Heart left ventricle (tissue), 16 donors: ENCODE measurements around the gene HTT-AS. TPM values are rescaled to one million over a fixed set of nuclear protein-coding genes. Genes with fewer than 3 reads are reported as not detected.
A peak's percentile ranks its signal among the peaks of the same experiment; 100 is the strongest.

Experiments
- ATAC-seq, 4 donors: fragments of 200-7000 bp; cut with Tn5 transposase; one replicate each; pipeline ENCODE4 v1.9.1; 2020 to 2022; ENCODE audit warnings: moderate library complexity in 4 of 4, mild to moderate bottlenecking in 3 of 4, moderate number of reproducible peaks in 1 of 4
- DNase-seq, 5 donors: peaks; one replicate each; pipeline ENCODE4 v3.0.0-alpha.2; 2020
- H3K27ac ChIP-seq, 12 donors: fragments of 200-600 bp; sonication (generic) in 4 of 12; one replicate each; pipeline versions ENCODE4 v1.5.0 to v1.8.0; 2016 to 2022; ENCODE audit warnings: mild to moderate bottlenecking in 2 of 12
- H3K27me3 ChIP-seq, 9 donors: fragments of 200-600 bp; sonication (generic) in 2 of 9; one replicate each; pipeline versions ENCODE4 v1.5.1 to v1.8.0; 2016 to 2022; ENCODE audit warnings: mild to moderate bottlenecking in 3 of 9
- H3K36me3 ChIP-seq, 9 donors: fragments of 200-600 bp; sonication (generic) in 2 of 9; one replicate each; pipeline versions ENCODE4 v1.5.0 to v1.8.0; 2018 to 2022; ENCODE audit warnings: mild to moderate bottlenecking in 2 of 9
- H3K4me1 ChIP-seq, 12 donors: fragments of 200-600 bp; sonication (generic) in 4 of 12; one replicate each; pipeline versions ENCODE4 v1.5.0 to v1.8.0; 2016 to 2022; ENCODE audit warnings: mild to moderate bottlenecking in 3 of 12
- H3K4me3 ChIP-seq, 12 donors: fragments of 200-600 bp; sonication (generic) in 4 of 12; one replicate each; pipeline versions ENCODE4 v1.5.0 to v1.8.0; 2017 to 2022; ENCODE audit warnings: mild to moderate bottlenecking in 9 of 12, moderate library complexity in 4 of 12
- H3K9me3 ChIP-seq, 12 donors: fragments of 200-600 bp; sonication (generic) in 4 of 12; one replicate each; pipeline versions ENCODE4 v1.5.0 to v1.8.0; 2016 to 2022; ENCODE audit warnings: mild to moderate bottlenecking in 1 of 12
- POLR2A ChIP-seq, 2 donors: fragments of 450-650 bp; IDR thresholded peaks; one replicate each; pipeline ENCODE4 v1.6.1; 2017; ENCODE audit warnings: antibody characterized with exemption in 2 of 2, mild to moderate bottlenecking in 2 of 2, moderate library complexity in 2 of 2
- WGBS, 4 donors: extraction: QIAGEN DNeasy Blood & Tissue Kit in 2 of 4; methylation state at CpG; one replicate each; pipeline versions ENCODE4 v1.1.5 to v1.1.7; 2013 to 2018; 5-methylcytosine and 5-hydroxymethylcytosine counted together
- intact Hi-C, 10 donors: fragments of 100-400 bp; cut with DNase I; formaldehyde crosslinking; loops; one replicate each; pipeline versions ENCODE4 v1.11.1 to v1.14.2; 2022
- polyA plus RNA-seq, 2 donors: library from polyadenylated mRNA; stranded (reverse); fragments of 200-250 nt; gene quantifications; one replicate each; pipeline ENCODE4 v1.2.3, GENCODE V29; 2013
- total RNA-seq, 9 donors: library from RNA; depleted of rRNA in 2 of 9; stranded (reverse); fragments of >200 nt in 2 of 9; fragmentation: NEBNext Ultra II Directional in 3 of 9; extraction: Animal tissue kit (Norgen Biotek cat#: 25700) in 3 of 9; gene quantifications; one replicate each; pipeline versions ENCODE4 v1.1.0 to v1.2.4, GENCODE V29; 2016 to 2023
- TF ChIP-seq, protein P1 (sequence below), 12 donors: fragments of 200-600 bp; sonication (generic) in 4 of 12; IDR thresholded peaks; one replicate each; pipeline versions ENCODE4 v1.5.0 to v1.8.0; 2018 to 2022; ENCODE audit warnings: antibody characterized with exemption in 12 of 12, mild to moderate bottlenecking in 5 of 12
- donor health status: ischemic (EF 13 %, LVEDD 7.1; RV severe dilation, severe dysfunction).
- donor health status: healthy with polysubstance abuse.
- donor health status: DM: no; HTN: yes; CAD: no.
- donor health status: DM: no; HTN: no; CAD: no.
- donor health status: ischemic (EF 25% LVEDD 6.9; RV normal size, moderate dysfunction).
- donor health status: ischemic (EF 25% LVEDD 5.7; RV mildly dilated, moderate dysfunction).
- donor health status: healthy.
- donor health status: DM: yes; HTN: yes; CAD: no.
- donor health status: ischemic (EF 35%, LVEDD 5.7; RV mildly dilated, moderate dysfunction).
- donor health status: nonischemic (EF 11% LVEDD 7.7; RV severe dilation, severe dysfunction).
- donor health status: DM: yes; HTN: yes; CAD: no.
- donor health status: PGD.
- donor health status: ischemic (EF 29% LVEDD 5.4; RV normal size, mild dysfunction).
- donor health status: nonischemic (EF 23%, LVEDD 6.1; RV moderate dilation, normal function).

Gene HTT-AS
- total and polyA plus RNA-seq, 11 donors: not detected

DNA sequence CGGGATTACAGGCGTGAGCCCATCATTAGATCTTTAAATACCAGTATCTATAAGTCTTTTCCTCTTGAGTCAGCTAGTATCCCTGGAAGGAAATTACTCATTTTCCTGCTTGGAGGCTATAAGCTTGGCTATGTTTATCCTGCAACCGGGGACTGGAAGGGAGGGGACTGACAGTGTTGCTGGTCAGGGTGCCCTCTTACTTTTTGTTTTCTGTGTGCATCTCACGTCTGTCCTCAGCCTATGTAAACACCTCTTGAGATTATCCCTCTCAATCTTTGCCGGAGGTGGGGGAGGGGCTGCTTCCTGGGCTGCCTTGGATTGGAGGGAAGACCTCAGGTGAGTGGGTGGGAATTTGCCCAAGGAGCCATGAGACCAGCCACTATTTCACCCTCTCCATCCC, 37.1 kb upstream of the HTT-AS start:
- no peak for DNase-seq
- Histone ChIP-seq H3K4me3 (no peak overlapping the region), H3K4me1 (peaks cover 0 to 49% (median 30%) of the 10 kb centered on the region in 12 donors), H3K27ac (peak overlapping the region in 7 of 12 donors; percentile 5 to 59 (median 48)), H3K27me3 (no peaks in the 10 kb centered on the region), H3K36me3 (peaks cover 0 to 94% (median 78%) of the 10 kb centered on the region in 9 donors), H3K9me3 (no peaks in the 10 kb centered on the region)
- intact Hi-C loops: loop anchor here in 1 of 10 donors (10.0 kb wide), 1 partner anchor 763 kb away; no protein-coding TSS in a partner anchor
- TF ChIP-seq, protein P1, sequence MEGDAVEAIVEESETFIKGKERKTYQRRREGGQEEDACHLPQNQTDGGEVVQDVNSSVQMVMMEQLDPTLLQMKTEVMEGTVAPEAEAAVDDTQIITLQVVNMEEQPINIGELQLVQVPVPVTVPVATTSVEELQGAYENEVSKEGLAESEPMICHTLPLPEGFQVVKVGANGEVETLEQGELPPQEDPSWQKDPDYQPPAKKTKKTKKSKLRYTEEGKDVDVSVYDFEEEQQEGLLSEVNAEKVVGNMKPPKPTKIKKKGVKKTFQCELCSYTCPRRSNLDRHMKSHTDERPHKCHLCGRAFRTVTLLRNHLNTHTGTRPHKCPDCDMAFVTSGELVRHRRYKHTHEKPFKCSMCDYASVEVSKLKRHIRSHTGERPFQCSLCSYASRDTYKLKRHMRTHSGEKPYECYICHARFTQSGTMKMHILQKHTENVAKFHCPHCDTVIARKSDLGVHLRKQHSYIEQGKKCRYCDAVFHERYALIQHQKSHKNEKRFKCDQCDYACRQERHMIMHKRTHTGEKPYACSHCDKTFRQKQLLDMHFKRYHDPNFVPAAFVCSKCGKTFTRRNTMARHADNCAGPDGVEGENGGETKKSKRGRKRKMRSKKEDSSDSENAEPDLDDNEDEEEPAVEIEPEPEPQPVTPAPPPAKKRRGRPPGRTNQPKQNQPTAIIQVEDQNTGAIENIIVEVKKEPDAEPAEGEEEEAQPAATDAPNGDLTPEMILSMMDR (IDR thresholded peaks at IDR 0.05): no peak
- no peak for TF ChIP-seq POLR2A (IDR thresholded peaks at IDR 0.05)
- WGBS, 4 donors: 48 to 73% (median 68%) methylated on average over 5 of the region's 5 CpGs
- peak in 2 of 4 donors; percentile 9 to 17 for ATAC-seq

DNA sequence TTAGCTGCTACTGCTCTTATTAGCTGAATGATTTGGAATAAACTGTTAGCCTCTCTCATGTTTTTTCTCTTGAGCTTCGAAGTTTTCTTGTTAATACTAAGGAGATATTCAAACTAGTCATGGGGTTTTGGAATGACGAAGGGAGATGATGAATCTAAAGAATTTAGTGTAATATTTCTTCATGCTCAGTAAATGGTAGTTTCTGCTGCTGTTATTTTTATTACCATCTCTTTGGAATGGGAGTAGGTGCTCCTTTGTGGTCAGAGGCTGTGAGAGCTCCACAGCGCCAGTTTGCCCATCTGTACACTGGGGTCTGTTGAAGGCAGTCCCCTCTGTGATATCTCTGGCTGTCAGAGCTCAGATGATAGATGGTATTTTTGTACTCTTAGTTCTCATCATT, 33.9 kb upstream of the HTT-AS start:
- H3K36me3 ChIP-seq: peaks cover 0 to 89% (median 80%) of the 10 kb centered on the region in 9 donors
- TF ChIP-seq, protein P1 (IDR thresholded peaks at IDR 0.05): no peak
- no peak for TF ChIP-seq POLR2A (IDR thresholded peaks at IDR 0.05)
- peak overlapping the region in 9 of 12 donors; percentile 11 to 63 (median 39) for H3K27ac ChIP-seq
- H3K4me1 ChIP-seq: peaks cover 0 to 51% (median 33%) of the 10 kb centered on the region in 12 donors
- H3K4me3 ChIP-seq: no peak overlapping the region
- no peak for DNase-seq
- ATAC-seq: no peak
- no peaks in the 10 kb centered on the region for H3K9me3 ChIP-seq
- WGBS, 4 donors: 77 to 88% (median 87%) methylated on average over 3 of the region's 3 CpGs
- intact Hi-C loops: loop anchor here in 3 of 10 donors (5.0 to 10.0 kb wide), 3 partner anchors 237 to 337 kb away; partner anchors contain the start of gene HGFAC (in 2 of the 3)
- no peaks in the 10 kb centered on the region for H3K27me3 ChIP-seq

DNA sequence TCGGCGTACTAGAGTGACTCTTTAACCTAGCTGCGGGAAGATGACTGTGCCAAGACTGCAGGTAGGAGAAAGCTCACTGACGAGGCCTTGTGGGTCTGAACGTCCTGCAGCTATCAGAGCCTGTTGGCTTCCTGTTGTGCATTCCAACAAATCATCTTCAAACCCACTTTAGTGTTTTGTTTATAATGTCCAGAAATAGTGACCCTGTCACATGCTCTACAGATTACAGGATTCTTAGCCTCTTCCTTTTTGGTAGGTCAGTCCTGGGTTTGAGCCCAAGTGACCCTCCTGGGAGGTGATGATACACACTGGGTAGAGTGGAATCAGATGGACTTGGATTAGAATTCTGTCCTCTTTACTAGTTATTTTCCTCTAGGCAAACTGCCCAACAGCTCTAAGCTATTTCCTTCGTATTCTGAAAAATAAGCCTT, 33.4 kb upstream of the HTT-AS start:
- intact Hi-C loops: loop anchor here in 6 of 10 donors (2.0 to 10.0 kb wide), 5 partner anchors 27 to 337 kb away; partner anchors contain the start of gene HGFAC (in 2 of the 6)
- no peak overlapping the region for H3K4me3 ChIP-seq
- ATAC-seq: peak in 2 of 4 donors; percentile 29 to 36
- no peaks in the 10 kb centered on the region for H3K27me3 ChIP-seq
- TF ChIP-seq POLR2A (IDR thresholded peaks at IDR 0.05): no peak
- TF ChIP-seq, protein P1 (IDR thresholded peaks at IDR 0.05): no peak
- H3K27ac ChIP-seq: peak overlapping the region in 10 of 12 donors; percentile 11 to 63 (median 39)
- no peak for DNase-seq
- H3K9me3 ChIP-seq: no peaks in the 10 kb centered on the region
- peaks cover 0 to 85% (median 77%) of the 10 kb centered on the region in 9 donors for H3K36me3 ChIP-seq
- H3K4me1 ChIP-seq: peaks cover 0 to 46% (median 32%) of the 10 kb centered on the region in 12 donors
- WGBS, 4 donors: 30 to 45% (median 39%) methylated on average over 6 of the region's 6 CpGs

DNA sequence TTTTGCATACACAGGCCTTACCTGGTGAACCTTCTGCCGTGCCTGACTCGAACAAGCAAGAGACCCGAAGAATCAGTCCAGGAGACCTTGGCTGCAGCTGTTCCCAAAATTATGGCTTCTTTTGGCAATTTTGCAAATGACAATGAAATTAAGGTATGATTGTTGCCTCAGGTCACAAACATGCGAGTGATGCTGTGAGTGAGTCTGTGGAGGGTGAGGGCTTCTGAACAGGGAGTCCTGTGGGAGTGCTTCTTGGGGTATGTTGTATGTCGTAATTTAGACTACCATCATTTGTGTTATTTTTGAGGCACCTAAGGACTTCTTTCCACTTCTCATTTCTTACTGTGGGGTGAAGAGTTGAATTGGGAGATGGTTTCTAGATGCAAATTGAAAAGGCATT, 32.9 kb upstream of the HTT-AS start:
- Histone ChIP-seq H3K36me3 (peaks cover 0 to 85% (median 77%) of the 10 kb centered on the region in 9 donors), H3K9me3 (no peaks in the 10 kb centered on the region), H3K27me3 (no peaks in the 10 kb centered on the region), H3K27ac (peak overlapping the region in 9 of 12 donors; percentile 11 to 63 (median 39)), H3K4me1 (peaks cover 0 to 42% (median 28%) of the 10 kb centered on the region in 12 donors), H3K4me3 (no peak overlapping the region)
- intact Hi-C loops: loop anchor here in 6 of 10 donors (2.0 to 10.0 kb wide), 5 partner anchors 28 to 338 kb away; partner anchors contain the start of gene HGFAC (in 2 of the 6)
- 85 to 89% (median 86%) methylated on average over 5 of the region's 5 CpGs for WGBS, 4 donors
- TF ChIP-seq POLR2A (IDR thresholded peaks at IDR 0.05): no peak
- no peak for DNase-seq
- ATAC-seq: no peak
